ENCODE data around the gene INPP5A. TPM values are rescaled to one million over a fixed set of nuclear protein-coding genes. Genes with fewer than 3 reads are reported as not detected.

The INPP5A gene
- polyA plus RNA-seq, 3 donors, result 7.4 to 25.0 (median 17.5) TPM

DNA sequence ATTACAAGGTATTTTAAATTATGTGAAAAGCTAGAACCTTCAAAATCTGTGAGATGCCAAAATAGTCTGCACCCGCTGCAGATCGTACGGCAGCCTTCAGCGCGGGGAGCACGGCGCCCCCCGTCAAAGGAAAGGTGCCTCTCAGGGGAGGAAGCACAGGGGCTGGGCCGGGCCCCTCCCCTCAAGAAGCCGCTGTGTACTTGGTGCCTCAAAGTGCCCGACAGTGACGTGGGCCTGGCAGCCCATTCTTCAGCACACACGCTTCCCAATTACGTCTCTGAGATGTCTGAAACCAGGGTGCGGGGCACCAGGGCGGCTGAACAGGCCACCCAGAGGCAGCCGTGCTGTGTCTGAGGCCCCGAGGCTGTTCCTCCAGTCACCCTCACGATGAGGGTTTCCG, 116.1 kb downstream of the INPP5A start:
- WGBS, 3 donors, result 90 to 94% (median 93%) methylated on average over 20 of the region's 20 CpGs
- no peak overlapping the region for H3K27ac ChIP-seq (ENCODE audit: low read depth, low read length)

DNA sequence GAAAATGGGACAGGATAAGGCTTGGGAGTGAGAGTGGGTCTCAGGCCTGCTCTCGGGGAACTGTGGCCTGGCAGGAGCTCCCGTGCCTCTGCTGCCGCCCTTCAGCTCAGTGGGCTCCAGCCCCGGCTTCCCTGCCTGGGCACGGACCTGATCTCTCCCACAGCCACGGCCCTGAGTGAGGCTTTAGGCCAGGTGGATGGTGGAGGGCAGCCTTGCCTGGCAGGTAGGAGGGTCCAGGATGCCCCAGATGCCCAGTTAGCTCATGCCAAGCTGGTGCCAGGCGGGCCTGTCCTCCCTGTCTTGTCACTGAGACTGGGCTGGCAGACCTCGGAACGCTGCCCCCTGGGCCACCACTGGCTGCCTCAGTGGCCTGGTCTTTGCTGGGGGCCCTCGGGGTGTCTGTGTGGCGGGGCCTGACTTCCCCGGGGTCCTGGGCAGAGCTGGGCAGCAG, 116.6 kb downstream of the INPP5A start:
- H3K27ac ChIP-seq (ENCODE audit: low read depth, low read length), result no peak overlapping the region
- WGBS, 3 donors, result 90 to 91% (median 91%) methylated on average over 12 of the region's 12 CpGs

DNA sequence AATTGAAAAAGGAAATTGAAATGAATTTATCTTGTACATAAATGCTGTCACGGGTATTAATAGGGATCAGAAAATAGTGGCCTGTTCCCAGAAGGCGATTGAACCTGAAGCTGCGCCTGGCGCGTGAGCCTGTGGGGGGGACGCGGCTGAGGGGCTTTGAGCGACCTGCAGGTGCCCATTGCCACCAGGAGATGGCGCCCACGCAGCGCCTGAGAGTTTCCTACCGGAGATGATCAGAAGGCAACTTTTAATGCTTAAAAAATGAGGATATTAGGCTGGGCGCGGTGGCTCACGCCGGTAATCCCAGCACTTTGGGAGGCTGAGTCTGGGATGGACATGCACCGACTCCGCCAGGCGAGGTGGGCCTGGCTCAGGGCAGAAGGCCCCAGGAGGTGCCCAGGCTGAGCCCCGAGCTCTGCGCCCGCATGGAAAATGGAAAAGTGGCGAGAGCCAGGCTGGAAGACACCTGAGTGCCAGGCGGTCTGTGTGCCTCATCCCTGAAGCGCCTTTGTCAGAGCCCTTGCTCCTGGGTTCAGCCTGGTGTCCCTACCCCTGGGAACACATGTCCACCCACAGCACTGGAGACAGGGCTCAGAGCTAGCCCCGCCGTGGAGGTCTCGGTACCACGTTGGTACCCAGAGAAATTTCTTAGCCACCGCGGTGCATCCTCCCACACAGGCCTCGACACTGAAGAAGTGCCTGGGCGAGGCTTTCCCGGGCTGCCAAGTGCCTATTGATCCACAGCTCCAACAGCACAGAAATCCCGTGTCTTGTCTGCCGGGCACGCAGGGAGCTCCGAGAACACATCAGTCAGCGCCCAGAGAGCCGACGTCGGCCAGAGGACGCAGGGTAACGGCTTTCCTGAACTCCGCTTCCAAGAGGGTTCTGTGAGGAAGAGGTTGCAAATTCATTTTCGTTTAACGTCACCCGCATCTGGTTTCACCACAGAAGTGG, 117.4 kb downstream of the INPP5A start:
- WGBS, 3 donors, result 64 to 71% (median 67%) methylated on average over 47 to 48 of the region's 48 CpGs

DNA sequence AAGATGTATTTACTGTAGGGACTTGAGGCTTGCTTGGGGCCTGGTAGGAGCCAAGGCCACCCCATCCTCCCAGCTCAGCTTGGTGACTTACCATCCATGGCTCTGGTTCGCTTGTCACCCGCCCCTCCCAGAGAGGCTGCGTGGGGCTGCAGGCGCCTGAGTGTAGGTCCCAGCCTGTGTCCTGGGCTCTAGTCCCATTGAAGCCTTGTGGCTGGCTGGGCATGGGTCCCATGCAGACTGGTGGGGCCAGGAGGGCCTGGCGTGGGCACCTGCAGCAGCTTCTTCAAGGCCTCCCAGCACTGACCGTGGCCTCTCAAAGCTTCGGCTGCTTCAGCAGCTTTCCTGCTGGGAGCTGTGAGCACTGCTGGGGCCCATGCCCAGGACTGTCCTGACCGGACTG, 118.1 kb downstream of the INPP5A start:
- WGBS, 3 donors, result 93 to 95% (median 95%) methylated on average over 8 of the region's 8 CpGs
- H3K27ac ChIP-seq (ENCODE audit: low read depth, low read length), result no peak overlapping the region

More for the DNA sequence above, 117.4 kb downstream of the INPP5A start:
- H3K27ac ChIP-seq (ENCODE audit: low read depth, low read length), result no peak overlapping the region

DNA sequence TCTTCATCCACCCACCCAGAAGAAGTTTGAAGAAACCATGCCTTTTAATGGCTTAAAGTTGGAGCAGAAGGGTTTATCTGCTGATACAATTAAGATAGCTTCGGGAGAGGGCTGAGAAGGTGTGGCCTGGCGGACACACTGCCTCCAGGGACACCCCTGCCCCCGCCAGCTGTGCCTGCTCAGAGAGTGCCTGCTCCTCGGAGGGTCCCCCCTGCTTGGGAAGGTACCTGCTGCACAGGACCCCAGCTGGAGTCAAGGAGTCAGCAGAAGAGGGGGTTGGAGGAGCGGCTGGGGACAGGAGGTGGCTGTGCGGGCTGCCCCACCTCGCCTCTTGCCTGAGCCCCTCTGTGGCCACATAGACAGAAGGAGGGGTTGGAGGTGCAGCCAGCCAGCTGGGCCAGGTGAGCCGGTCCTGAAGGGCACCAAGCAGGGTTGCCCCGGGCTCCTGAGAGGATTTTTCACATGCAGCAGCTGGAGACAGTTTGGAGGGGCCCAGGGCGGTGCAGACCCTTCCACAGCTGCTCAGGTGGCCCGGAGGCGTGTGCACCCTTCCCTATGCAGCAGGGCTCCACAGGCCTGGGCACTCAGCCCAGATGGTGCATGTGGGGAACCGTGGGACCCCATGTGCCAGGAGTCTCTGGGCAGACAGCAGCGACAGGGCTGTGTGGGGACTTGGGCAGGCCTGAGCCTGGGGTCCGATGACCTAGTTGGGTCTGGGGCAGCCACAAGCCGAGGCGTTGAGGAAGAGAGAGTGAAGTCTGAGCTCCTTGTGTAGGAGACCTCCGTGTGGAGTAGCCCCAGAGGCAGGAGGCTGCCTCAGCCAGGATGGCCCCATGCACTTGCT, 118.9 kb downstream of the INPP5A start:
- H3K27ac ChIP-seq (ENCODE audit: low read depth, low read length), result no peak overlapping the region
- WGBS, 3 donors, result 85 to 94% (median 87%) methylated on average over 18 of the region's 18 CpGs

DNA sequence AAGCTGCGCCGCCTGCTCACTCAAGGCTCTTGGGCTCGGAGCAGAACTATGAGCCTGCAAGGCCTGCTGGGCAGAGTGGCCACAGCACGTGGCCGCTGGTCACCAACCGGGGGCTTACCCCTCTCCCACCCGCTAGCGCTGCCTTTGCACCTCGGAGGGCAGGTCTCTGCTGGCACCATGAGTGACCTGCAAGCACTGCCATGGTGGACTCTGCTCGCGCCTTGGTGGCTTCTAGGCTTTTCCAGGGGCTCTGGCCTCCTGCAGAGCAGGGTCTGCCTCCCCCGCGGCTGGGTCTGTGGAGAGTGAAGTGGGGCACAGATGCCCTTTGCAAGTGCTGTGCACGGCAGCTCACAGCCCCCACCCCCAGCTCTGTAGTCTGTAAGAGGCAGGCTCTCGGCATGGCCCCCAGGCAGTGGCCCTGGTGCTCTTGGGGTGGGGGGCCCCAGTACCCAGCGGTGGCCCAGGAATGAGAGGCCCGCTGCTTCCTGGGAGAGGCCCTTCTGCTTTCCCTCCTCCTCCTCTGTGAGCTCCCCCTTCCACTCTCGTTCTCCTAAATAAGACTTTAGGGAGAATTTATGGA, 119.6 kb downstream of the INPP5A start:
- H3K27ac ChIP-seq (ENCODE audit: low read depth, low read length), result no peak overlapping the region
- 92 to 97% (median 94%) methylated on average over 18 of the region's 18 CpGs for WGBS, 3 donors

DNA sequence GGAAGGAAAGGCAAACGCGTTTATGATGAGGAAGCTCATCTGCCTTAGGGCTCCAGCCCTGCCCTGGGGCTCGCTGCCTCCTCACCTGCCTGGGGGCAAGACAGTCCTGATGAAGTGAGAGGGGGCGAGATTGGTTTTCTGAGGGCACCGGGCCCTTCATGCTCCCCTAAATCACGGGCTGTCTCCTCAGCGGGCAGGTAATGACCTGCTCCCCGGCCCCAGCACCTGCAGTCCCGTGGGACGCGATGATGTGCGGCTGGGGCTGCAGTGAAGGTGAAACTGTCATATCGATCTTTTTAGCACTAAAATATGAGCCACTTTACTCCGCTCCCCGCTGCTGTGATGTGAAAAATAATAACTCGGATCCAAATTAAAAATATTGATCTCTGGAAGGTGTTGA, 120.2 kb downstream of the INPP5A start:
- H3K27ac ChIP-seq (ENCODE audit: low read depth, low read length), result no peak overlapping the region
- 69 to 88% (median 88%) methylated on average over 16 of the region's 16 CpGs for WGBS, 3 donors

DNA sequence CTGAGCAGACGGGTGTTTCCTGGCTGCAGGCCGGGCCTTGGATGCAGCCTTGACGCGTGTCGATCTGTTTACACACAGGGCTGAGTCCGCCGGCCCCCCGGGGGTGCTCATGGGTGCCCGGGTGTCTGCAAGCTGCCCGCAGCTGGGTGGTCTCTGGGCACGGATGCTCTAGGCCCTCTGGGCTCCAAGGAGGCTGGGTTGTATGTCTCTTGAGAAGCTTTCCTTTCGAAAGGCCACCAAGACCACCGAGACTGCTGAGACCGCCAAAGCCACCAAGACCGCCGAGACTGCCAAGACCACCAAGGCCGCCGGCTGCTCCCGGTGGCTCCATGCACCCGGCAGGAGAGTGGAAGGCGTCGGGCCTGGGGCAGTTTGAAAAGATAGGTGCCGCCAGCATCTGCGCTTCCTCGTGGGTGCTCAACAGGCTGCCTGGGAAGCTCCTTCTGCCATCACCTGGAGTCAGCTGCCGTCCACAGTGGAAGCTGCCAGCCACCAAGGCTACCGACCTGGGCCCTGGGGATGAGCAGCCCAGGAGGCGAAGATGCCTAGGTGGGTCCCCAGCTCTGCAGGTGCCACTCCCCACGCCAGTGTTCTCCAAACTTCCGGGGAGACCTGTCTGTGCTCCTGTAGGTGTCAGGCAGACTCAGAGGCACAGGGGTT, 121.1 kb downstream of the INPP5A start:
- no peak overlapping the region for H3K27ac ChIP-seq (ENCODE audit: low read depth, low read length)
- 87 to 96% (median 93%) methylated on average over 21 to 30 of the region's 30 CpGs for WGBS, 3 donors

DNA sequence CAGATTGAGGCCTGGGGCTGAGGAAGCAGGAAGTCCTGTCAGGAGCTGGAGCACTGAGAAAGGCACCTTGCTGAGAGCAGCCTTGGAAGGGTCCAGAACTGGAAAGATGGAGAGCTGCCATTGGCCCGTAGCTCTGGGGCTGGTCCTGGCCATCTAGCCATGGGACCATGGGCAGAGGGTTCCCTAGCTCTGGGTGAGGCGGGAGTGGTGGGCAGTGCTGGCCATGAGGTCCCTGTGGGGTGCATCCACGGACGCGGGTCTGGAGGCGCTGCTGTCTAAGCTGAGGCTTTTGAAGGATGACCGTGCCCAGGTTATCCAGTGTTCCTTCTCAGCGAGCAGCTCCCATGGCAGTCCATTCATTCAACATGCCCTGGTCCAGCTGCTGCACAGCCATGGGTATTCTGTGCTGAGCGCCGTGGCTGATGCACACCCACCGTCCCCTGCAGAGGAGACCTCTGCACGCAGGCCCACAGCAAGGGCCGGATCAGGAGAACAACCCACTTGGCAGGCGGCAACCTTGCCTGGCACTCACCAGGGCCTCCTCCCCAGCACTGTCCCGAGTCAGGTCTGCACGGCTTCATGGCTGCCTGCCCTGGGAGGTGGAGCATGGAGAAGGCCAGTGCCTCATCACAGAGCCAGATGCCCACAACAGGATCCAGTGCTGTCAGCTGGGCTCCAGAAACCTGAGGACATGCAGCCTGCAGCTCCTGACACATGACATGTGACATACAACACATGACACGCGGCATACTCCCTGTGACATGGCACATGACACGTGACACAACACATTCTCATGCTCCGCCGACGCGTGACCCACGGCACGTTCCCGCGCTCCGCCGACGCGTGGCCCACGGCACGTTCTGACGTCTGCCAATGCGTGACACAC, 121.9 kb downstream of the INPP5A start:
- 91 to 96% (median 95%) methylated on average over 35 of the region's 35 CpGs for WGBS, 3 donors
- no peak overlapping the region for H3K27ac ChIP-seq (ENCODE audit: low read depth, low read length)

DNA sequence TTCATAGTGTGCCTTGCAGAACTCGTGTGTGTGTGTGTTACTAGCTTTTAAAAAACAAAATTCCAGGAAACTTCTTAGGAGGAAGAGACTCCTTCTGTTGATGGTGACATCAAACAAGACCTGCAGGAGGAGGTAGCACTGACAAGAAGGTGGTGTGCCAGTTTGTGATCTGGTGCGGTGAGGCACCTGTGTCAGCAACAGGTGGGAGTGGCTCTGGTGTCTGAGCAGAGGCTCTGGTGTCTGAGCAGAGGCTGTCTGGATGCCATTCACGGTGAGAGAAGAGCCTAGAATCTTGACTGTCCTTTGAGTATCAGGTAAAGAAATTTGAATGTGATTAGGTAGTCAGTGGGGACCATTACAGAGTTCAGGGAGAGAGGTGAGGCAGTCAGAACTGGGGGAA, 122.8 kb downstream of the INPP5A start:
- WGBS, 3 donors, result 88 to 94% (median 92%) methylated on average over 3 of the region's 3 CpGs

DNA sequence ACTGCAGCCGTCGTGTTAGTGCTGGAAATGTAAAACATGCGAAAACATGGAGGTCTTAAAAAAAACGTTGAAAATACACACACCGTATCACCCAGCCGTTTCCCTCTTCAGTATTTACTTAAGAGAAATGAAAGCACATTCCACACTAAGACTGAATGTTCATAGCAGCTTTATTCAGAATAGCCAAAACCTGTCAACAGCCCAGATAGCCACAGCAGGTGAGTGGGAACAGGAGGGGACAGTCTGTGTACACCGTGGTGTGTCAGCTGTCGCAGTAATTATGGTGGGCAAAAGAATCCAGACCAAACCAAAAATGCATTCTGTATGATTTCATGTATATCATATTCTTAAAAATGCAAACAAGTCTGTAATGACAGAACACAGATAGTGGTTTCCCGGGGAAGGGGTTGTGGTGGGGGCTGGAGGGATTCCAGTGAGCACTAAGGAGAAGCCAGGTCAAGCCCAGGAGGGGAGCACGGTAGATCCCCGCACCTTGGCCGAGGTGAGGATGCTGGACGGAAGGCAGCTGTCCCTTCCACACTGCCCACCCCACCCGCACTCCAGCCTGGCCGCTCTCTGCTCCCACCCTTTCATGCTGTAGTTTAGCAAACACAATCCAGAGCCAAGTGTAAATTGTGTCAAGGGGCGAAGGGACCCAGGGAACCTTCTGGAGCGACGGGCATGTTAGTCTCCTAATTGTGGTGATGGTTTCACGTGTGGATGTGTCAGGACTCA, 124.8 kb downstream of the INPP5A start:
- no peak overlapping the region for H3K27ac ChIP-seq (ENCODE audit: low read depth, low read length)
- WGBS, 3 donors, result 84 to 91% (median 86%) methylated on average over 19 of the region's 19 CpGs

More for the DNA sequence above, 122.8 kb downstream of the INPP5A start:
- H3K27ac ChIP-seq (ENCODE audit: low read depth, low read length), result no peak overlapping the region

DNA sequence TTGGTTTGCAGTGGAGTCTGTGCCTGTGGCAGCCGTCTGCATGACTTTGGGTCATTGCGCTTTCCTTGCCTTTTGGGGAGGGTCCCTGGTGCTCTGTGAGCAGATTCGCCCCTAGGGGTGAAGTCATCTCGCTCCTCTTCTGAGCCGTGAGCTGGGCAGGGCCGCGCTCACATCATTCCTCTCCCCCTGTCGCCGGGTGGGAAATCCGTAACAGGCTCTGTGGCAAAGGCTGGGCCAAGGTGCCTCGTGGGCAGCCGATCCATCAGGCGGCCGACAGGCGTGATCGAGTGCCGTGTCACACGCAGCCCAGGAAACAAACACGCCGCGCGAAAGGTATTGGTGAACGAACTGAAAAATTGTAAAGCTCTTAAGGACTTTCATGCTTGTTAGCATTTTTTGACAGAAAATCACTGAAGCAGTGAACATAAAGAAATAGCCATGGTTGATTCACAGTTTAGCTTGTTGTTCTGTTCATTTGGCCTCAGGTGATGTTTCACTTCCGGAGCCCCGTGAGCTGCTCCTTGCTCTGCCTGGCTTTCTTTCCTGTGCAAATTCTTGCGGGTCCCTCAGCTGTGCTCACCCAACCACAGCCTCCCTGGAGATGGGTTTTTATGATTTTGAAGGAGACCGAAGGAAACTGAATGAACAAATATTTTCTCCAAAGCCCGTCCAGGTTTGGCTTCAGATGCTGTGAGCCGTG, 126.2 kb downstream of the INPP5A start:
- WGBS, 3 donors, result 94 to 97% (median 96%) methylated on average over 29 of the region's 29 CpGs
- H3K27ac ChIP-seq (ENCODE audit: low read depth, low read length), result no peak overlapping the region

DNA sequence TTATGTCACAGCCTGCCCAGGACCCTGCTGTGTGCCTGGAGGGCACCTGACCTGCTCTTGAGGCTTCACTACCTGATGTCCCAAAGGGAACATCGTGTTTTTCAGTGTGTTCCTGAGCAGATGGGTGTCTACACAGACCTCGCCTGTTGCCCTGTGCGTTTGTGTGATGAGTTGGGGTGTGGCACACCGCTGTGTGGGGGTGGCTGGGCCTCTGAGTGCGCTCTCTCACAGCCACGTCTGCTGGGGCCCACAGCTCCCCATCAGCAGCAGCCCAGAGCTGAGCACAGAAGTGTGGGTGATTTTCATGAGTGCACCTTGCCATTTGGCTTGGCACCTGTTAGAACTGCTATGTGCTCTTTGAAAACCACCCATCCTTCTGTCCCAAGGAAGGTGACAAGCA, 126.8 kb downstream of the INPP5A start:
- 87 to 90% (median 88%) methylated on average over 6 of the region's 6 CpGs for WGBS, 3 donors
- no peak overlapping the region for H3K27ac ChIP-seq (ENCODE audit: low read depth, low read length)

DNA sequence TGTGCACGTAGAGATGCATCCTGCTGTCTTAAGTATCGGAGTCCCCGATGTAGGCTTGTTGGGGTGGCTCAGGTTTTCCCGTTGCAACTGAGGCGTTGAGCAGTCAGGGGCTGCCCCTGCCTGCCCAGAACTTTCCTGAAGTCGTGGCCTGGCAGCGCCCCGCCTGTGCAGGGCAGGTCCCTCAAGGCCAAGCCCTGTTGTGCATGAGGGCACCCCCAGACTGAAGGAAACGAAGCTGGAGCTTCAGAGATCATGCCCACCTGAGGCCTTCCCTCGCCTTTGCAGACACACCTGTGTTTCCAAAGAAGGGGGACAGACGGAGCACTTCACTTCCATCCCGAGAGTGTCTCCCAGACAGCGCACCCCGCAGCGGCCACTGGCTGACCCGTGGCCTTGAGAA, 127.3 kb downstream of the INPP5A start:
- H3K27ac ChIP-seq (ENCODE audit: low read depth, low read length), result no peak overlapping the region
- WGBS, 3 donors, result 94 to 95% (median 94%) methylated on average over 16 of the region's 16 CpGs

DNA sequence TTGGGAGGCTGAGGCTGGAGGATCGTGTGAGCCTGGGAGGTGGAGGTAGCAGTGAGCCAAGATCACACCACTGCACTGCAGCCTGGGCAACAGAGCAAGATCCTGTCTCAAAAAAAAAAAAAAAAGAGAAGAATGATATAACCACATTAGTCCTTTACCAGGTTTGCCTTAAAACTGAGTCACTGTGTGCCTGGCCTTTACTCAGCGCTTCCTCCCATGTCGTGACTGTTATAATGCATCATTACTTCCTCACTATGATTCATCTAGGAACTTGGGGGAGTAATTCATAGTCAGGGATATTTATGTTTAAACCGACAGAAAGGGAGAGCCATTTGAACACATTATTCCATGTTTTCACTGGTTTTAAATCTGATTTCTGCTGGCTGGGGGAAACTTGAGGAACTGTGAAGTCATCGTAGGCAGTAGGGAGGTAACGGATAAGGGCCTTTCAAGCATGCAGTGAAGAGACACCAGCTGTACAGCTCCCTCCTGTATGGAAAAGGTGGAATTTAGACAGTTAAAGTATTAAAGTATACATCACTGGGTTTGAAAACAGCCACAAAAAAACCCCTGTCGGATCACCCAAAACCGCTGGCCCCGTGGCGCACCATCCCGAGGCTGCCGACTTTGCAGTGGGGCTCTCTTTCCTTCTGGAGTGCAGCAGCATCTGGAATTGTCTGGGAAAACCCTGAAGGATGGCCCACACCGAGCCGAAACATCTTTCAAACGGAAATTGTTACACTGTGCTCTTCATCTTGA, 128.5 kb downstream of the INPP5A start:
- H3K27ac ChIP-seq (ENCODE audit: low read depth, low read length), result no peak overlapping the region
- WGBS, 3 donors, result 77 to 86% (median 78%) methylated on average over 15 of the region's 15 CpGs
